CD14-positive monocyte (primary cell): ENCODE data around the gene BPI. TPM values are rescaled to one million over a fixed set of nuclear protein-coding genes. Genes with fewer than 3 reads are reported as not detected.

Experiments
- DNase-seq, 3 donors: peaks; one replicate each; pipeline ENCODE4 v3.0.0-alpha.2; 2011 to 2022
- H2AFZ ChIP-seq: 2 replicates; pipeline ENCODE4 v1.6.0; 2012; ENCODE audit warnings: mild to moderate bottlenecking, low read depth, low read length, inconsistent platforms; ENCODE audit not compliant: insufficient read depth, poor library complexity, severe bottlenecking
- H3K27ac ChIP-seq, 2 donors: 1 replicate in 1 of 2; 2 replicates in 1 of 2; pipeline ENCODE4 v1.5.1; 2012 to 2013; ENCODE audit warnings: low read length in 2 of 2, control low read depth in 1 of 2, inconsistent platforms in 1 of 2, low read depth in 1 of 2, mild to moderate bottlenecking in 1 of 2
- H3K27me3 ChIP-seq, 2 donors: one replicate each; pipeline versions ENCODE4 v1.6.0 to v1.6.1; 2011 to 2013; ENCODE audit warnings: low read length in 2 of 2; ENCODE audit not compliant: control insufficient read depth in 2 of 2, insufficient read depth in 2 of 2
- H3K36me3 ChIP-seq, 2 donors: replicated peaks in 1 of 2; 1 replicate in 1 of 2; 2 replicates in 1 of 2; pipeline versions ENCODE4 v1.5.1 to v1.6.1; 2012 to 2013; ENCODE audit warnings: low read length in 2 of 2, control low read depth in 1 of 2, inconsistent platforms in 1 of 2, mild to moderate bottlenecking in 1 of 2; ENCODE audit not compliant: insufficient read depth in 2 of 2, control insufficient read depth in 1 of 2
- H3K4me1 ChIP-seq, 2 donors: 1 replicate in 1 of 2; 2 replicates in 1 of 2; pipeline versions ENCODE4 v1.5.1 to v1.6.1; 2012 to 2013; ENCODE audit warnings: low read length in 2 of 2, control low read depth in 1 of 2, inconsistent platforms in 1 of 2, mild to moderate bottlenecking in 1 of 2, moderate library complexity in 1 of 2; ENCODE audit not compliant: insufficient read depth in 2 of 2, control insufficient read depth in 1 of 2
- H3K4me2 ChIP-seq: replicated peaks from 2 replicates; pipeline ENCODE3; 2012; ENCODE audit warnings: low read length, moderate library complexity, mild to moderate bottlenecking; ENCODE audit not compliant: poor library complexity, severe bottlenecking; ENCODE audit errors: extremely low read depth
- H3K4me3 ChIP-seq, 3 experiments: fragments of 200-600 bp in 1 of 3; sonication (generic) in 1 of 3; replicated peaks in 1 of 3; 1 replicate in 2 of 3; 2 replicates in 1 of 3; pipeline ENCODE4 v1.5.1; 2011 to 2013; ENCODE audit warnings: low read length in 3 of 3, mild to moderate bottlenecking in 3 of 3, control low read depth in 2 of 3, low read depth in 2 of 3, inconsistent platforms in 1 of 3, moderate library complexity in 1 of 3
- H3K79me2 ChIP-seq: 2 replicates; pipeline ENCODE4 v1.6.0; 2012; ENCODE audit warnings: mild to moderate bottlenecking, control low read depth, inconsistent platforms, low read length, moderate library complexity; ENCODE audit not compliant: insufficient read depth
- H3K9ac ChIP-seq: 2 replicates; pipeline ENCODE4 v1.6.0; 2017; ENCODE audit warnings: low read length, mild to moderate bottlenecking; ENCODE audit not compliant: insufficient read depth, poor library complexity, severe bottlenecking
- H3K9me3 ChIP-seq, 2 donors: replicated peaks in 1 of 2; 1 replicate in 1 of 2; 2 replicates in 1 of 2; pipeline versions ENCODE4 v1.5.1 to v1.6.1; 2012 to 2013; ENCODE audit warnings: low read length in 2 of 2, control low read depth in 1 of 2; ENCODE audit not compliant: control insufficient read depth in 1 of 2, insufficient read depth in 1 of 2
- H4K20me1 ChIP-seq: 2 replicates; pipeline ENCODE4 v1.6.0; 2012; ENCODE audit warnings: mild to moderate bottlenecking, low read length, control low read depth, moderate library complexity; ENCODE audit not compliant: insufficient read depth
- H3K27ac Mint-ChIP-seq, 7 donors: one replicate each; pipeline ENCODE4 v1.8.0; 2020; ENCODE audit warnings: mild to moderate bottlenecking in 7 of 7, mixed read lengths in 7 of 7, moderate library complexity in 6 of 7, inconsistent platforms in 2 of 7
- H3K27me3 Mint-ChIP-seq, 3 donors: one replicate each; pipeline ENCODE4 v1.8.0; 2021 to 2022; ENCODE audit warnings: low read depth in 3 of 3, mild to moderate bottlenecking in 3 of 3, mixed read lengths in 3 of 3, moderate library complexity in 3 of 3, inconsistent platforms in 1 of 3
- H3K36me3 Mint-ChIP-seq, 2 donors: one replicate each; pipeline ENCODE4 v1.8.0; 2020; ENCODE audit warnings: mixed read lengths in 2 of 2, inconsistent platforms in 1 of 2, mild to moderate bottlenecking in 1 of 2
- H3K4me1 Mint-ChIP-seq: one replicate; pipeline ENCODE4 v1.8.0; 2020; ENCODE audit warnings: mild to moderate bottlenecking, mixed read lengths
- H3K4me3 Mint-ChIP-seq, 2 donors: one replicate each; pipeline ENCODE4 v1.8.0; 2020; ENCODE audit warnings: mild to moderate bottlenecking in 2 of 2, mixed read lengths in 2 of 2, moderate library complexity in 1 of 2
- H3K9me3 Mint-ChIP-seq, 7 donors: one replicate each; pipeline ENCODE4 v1.8.0; 2020 to 2022; ENCODE audit warnings: mixed read lengths in 7 of 7, mild to moderate bottlenecking in 6 of 7, moderate library complexity in 6 of 7, inconsistent platforms in 2 of 7
- WGBS: methylation state at CpG from one replicate; pipeline ENCODE4 v1.1.5; 2013; ENCODE audit warnings: missing lambda C conversion rate; ENCODE audit not compliant: insufficient coverage; 5-methylcytosine and 5-hydroxymethylcytosine counted together
- intact Hi-C, 2 donors: fragments of 100-400 bp; cut with micrococcal nuclease; formaldehyde crosslinking; loops; one replicate each; pipeline versions ENCODE4 v1.15.0 to v1.15.1; 2023
- polyA plus RNA-seq, 3 donors: library from polyadenylated mRNA; depleted of rRNA in 1 of 3; unstranded in 2 of 3; stranded (reverse) in 1 of 3; fragments of 300-500 nt in 2 of 3; fragments of >200 nt in 1 of 3; fragmentation: Illumina TruSeq in 2 of 3; gene quantifications; 1 replicate in 2 of 3; 2 replicates in 1 of 3; pipeline ENCODE4 v1.2.3, GENCODE V29; 2012 to 2021
- TF ChIP-seq, protein P1 (sequence below): fragments of 200-600 bp; IDR thresholded peaks from one replicate; pipeline ENCODE4 v1.8.0; 2022; ENCODE audit warnings: antibody characterized with exemption, mild to moderate bottlenecking

The BPI gene
- polyA plus RNA-seq, 3 donors = 8.2 to 9.0 (median 8.7) TPM

DNA sequence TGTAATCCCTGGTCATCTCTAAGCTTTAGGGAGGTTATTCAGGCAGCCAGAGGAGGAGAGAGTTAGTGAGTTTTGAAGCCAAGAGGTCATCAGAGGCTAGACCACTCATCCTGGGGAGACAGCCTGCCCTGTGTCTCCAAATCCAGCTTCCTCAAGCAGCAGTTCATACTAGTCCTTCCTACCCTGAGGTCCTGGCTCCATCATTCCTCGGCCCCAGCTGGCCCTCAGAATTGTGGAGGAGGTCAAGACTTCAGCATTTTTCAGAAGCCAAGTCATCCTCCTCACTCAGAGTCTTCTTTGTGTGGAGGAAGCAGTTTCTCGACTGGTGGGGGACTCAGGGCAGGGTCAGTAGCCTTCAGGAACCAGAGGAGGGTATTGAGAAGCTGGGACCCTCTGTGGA is 31.0 kb upstream of the BPI start:
- Histone ChIP-seq H3K27ac (no peak overlapping the region), H2AFZ (no peak overlapping the region), H3K79me2 (no peaks in the 10 kb centered on the region), H3K27me3 (peaks cover 0 to 4% of the 10 kb centered on the region in 2 donors), H3K4me3 (no peak overlapping the region), H3K4me1 (peaks cover 18 to 26% of the 10 kb centered on the region in 2 donors), H3K36me3 (no peaks in the 10 kb centered on the region), H4K20me1 (no peaks in the 10 kb centered on the region), H3K9ac (no peak overlapping the region), H3K9me3 (no peaks in the 10 kb centered on the region), H3K4me2 (no peak overlapping the region)
- no peak overlapping the region for H3K4me3 Mint-ChIP-seq
- H3K9me3 Mint-ChIP-seq = peaks cover 0 to 5% (median 4%) of the 10 kb centered on the region in 7 donors
- H3K27ac Mint-ChIP-seq = peak overlapping the region in 1 of 7 donors; percentile 20
- peaks cover 23% of the 10 kb centered on the region for H3K4me1 Mint-ChIP-seq
- WGBS = no CpG with 5 or more reads among the region's 2 CpGs
- no peak for DNase-seq
- H3K27me3 Mint-ChIP-seq = peaks cover 8 to 19% (median 12%) of the 10 kb centered on the region in 3 donors
- intact Hi-C loops = no loop called here
- H3K36me3 Mint-ChIP-seq = peaks cover 0 to under 1% of the 10 kb centered on the region in 2 donors
- TF ChIP-seq, protein P1, sequence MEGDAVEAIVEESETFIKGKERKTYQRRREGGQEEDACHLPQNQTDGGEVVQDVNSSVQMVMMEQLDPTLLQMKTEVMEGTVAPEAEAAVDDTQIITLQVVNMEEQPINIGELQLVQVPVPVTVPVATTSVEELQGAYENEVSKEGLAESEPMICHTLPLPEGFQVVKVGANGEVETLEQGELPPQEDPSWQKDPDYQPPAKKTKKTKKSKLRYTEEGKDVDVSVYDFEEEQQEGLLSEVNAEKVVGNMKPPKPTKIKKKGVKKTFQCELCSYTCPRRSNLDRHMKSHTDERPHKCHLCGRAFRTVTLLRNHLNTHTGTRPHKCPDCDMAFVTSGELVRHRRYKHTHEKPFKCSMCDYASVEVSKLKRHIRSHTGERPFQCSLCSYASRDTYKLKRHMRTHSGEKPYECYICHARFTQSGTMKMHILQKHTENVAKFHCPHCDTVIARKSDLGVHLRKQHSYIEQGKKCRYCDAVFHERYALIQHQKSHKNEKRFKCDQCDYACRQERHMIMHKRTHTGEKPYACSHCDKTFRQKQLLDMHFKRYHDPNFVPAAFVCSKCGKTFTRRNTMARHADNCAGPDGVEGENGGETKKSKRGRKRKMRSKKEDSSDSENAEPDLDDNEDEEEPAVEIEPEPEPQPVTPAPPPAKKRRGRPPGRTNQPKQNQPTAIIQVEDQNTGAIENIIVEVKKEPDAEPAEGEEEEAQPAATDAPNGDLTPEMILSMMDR = no peak

- H3K4me3 Mint-ChIP-seq = no peak overlapping the region
- H3K27ac Mint-ChIP-seq = peak overlapping the region; percentile 78 to 94 (median 88)
- Histone ChIP-seq H3K36me3 (no peaks in the 10 kb centered on the region), H3K79me2 (no peaks in the 10 kb centered on the region), H3K27me3 (no peaks in the 10 kb centered on the region), H3K9me3 (peaks cover 0 to under 1% of the 10 kb centered on the region in 2 donors), H3K4me1 (peaks cover 17 to 21% of the 10 kb centered on the region in 2 donors), H3K9ac (no peak overlapping the region), H4K20me1 (no peaks in the 10 kb centered on the region), H2AFZ (no peak overlapping the region), H3K27ac (peak overlapping the region; percentile 41 to 59), H3K4me2 (peak overlapping the region; percentile 2), H3K4me3 (no peak overlapping the region)
- intact Hi-C loops = no loop called here
- H3K27me3 Mint-ChIP-seq = peaks cover 2 to 5% (median 3%) of the 10 kb centered on the region in 3 donors
- peak; percentile 75 to 90 (median 86) for DNase-seq
- peaks cover 0 to 7% (median under 1%) of the 10 kb centered on the region in 7 donors for H3K9me3 Mint-ChIP-seq
- H3K36me3 Mint-ChIP-seq = peaks cover 2 to 5% of the 10 kb centered on the region in 2 donors
- WGBS = 80% methylated on average over 1 of the region's 12 CpGs
- peaks cover 43% of the 10 kb centered on the region for H3K4me1 Mint-ChIP-seq
- TF ChIP-seq, protein P1 = no peak
Measured at GRCh38 chr20:38275815-38276550, 28.0 kb upstream of the BPI start.
